ENCODE results near the gene CDC20.

DNA sequence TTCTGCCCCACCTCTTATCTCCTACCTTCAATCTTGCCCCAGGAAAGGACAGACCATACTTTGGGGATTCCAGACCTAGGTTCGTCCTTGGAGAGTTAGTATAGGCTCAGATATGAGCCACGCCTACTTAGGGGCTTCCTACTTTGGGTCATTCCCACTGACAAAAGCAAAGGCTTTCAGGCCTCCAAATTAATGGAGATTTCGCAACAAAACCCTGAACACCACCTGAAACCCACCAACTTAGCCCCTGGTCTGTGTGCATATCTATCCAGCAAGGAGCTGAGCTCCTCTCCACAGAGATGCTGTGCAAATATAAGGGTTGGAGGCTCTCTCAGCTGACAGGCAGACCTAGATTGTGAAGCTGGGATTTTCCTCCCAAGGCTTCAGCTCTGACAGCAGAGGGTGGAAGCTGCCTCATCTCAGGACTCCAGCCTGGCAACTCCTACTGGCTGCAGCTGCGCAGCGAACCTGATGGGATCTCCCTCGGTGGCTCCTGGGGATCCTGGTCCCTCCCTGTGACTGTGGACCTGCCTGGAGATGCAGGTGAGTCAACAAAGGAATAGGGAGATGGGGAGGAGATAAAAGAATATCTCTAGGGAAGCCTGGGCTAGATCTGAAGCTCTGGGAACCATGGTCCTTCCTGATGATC, 19.1 kb upstream of the CDC20 start:
- TF ChIP-seq, protein P1, sequence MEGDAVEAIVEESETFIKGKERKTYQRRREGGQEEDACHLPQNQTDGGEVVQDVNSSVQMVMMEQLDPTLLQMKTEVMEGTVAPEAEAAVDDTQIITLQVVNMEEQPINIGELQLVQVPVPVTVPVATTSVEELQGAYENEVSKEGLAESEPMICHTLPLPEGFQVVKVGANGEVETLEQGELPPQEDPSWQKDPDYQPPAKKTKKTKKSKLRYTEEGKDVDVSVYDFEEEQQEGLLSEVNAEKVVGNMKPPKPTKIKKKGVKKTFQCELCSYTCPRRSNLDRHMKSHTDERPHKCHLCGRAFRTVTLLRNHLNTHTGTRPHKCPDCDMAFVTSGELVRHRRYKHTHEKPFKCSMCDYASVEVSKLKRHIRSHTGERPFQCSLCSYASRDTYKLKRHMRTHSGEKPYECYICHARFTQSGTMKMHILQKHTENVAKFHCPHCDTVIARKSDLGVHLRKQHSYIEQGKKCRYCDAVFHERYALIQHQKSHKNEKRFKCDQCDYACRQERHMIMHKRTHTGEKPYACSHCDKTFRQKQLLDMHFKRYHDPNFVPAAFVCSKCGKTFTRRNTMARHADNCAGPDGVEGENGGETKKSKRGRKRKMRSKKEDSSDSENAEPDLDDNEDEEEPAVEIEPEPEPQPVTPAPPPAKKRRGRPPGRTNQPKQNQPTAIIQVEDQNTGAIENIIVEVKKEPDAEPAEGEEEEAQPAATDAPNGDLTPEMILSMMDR (conservative IDR thresholded peaks at IDR 0.05; ENCODE audit: low read depth, low read length), result no peak
- TF ChIP-seq EZH2phosphoT487 (IDR thresholded peaks at IDR 0.05; ENCODE audit: borderline replicate concordance, low read length), result no peak
